AG09319 (cell line): ENCODE data around the gene CAMKK2.
"Not testable (repeated sequence)": the region's sequence is repeated elsewhere in the genome, so short reads cannot be mapped to it uniquely, and the experiment has no call there.

Experiments used
- DNase-seq: peaks from one replicate; pipeline ENCODE4 v3.0.0-alpha.2; 2010; ENCODE audit warnings: low read depth; ENCODE audit errors: extremely low read depth
- TF ChIP-seq, protein P1 (sequence below): IDR thresholded peaks from 2 replicates; pipeline ENCODE4 v1.5.1; 2011; ENCODE audit warnings: low read depth, mild to moderate bottlenecking, inconsistent platforms, low read length, moderate library complexity

CAMKK2 gene

DNA sequence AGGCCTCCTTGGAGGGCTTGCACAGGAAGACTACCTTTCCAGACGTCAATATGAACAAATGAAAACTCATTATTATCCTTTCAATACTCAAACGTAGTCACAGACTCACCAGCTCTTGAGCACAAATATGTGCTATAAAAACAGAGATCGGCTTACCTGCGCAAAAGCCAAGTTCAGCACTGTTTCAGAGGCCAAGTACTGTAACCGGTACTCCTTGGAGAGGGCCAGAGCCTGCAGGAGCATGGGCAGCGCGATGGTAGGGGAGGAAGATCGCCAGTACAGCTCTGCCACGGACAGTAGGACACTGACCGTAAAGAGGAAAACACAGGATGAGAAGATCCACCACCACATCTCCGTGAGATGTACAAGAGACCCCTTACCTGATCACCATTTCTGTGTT, 21.6 kb upstream of the CAMKK2 start:
- no peak for DNase-seq
- TF ChIP-seq, protein P1, sequence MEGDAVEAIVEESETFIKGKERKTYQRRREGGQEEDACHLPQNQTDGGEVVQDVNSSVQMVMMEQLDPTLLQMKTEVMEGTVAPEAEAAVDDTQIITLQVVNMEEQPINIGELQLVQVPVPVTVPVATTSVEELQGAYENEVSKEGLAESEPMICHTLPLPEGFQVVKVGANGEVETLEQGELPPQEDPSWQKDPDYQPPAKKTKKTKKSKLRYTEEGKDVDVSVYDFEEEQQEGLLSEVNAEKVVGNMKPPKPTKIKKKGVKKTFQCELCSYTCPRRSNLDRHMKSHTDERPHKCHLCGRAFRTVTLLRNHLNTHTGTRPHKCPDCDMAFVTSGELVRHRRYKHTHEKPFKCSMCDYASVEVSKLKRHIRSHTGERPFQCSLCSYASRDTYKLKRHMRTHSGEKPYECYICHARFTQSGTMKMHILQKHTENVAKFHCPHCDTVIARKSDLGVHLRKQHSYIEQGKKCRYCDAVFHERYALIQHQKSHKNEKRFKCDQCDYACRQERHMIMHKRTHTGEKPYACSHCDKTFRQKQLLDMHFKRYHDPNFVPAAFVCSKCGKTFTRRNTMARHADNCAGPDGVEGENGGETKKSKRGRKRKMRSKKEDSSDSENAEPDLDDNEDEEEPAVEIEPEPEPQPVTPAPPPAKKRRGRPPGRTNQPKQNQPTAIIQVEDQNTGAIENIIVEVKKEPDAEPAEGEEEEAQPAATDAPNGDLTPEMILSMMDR, result no peak

DNA sequence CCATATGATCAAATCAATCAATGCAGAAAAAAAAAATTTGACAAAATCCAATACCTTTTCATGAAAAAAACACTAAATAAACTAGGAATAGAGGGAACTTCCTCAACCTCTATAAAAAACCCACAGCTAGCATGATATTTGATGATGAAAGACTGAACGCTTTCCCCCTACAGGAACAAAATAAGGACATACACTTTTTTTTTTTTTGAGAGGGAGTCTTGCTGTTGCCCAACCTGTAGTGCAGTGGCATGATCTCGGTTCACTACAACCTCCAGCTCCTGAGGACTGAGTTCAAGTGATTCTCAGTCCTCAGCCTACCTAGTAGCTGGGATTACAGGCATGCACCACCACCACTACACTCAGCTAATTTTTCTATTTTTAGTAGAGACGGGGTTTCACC, 17.9 kb upstream of the CAMKK2 start:
- DNase-seq, result no peak
- TF ChIP-seq, protein P1, result no peak

DNA sequence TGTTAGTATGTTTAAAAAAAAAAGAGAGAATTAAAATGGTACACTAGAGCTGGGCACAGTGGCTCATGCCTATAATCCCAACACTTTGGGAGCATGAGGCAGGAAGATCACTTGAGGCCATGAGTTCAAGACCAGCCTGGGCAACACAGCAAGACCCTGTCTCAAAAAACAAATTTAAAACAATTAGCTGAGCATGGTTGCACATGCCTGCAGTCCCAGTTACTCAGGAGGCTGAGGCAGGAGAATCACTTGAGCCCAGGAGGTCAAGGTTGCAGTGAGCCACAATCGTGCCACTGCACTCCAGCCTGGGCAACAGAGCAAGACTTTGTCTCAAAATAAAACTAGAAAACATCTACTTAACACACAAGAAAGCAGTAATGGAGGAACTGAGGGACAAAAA, 13.7 kb upstream of the CAMKK2 start:
- DNase-seq, result not testable (repeated sequence)

DNA sequence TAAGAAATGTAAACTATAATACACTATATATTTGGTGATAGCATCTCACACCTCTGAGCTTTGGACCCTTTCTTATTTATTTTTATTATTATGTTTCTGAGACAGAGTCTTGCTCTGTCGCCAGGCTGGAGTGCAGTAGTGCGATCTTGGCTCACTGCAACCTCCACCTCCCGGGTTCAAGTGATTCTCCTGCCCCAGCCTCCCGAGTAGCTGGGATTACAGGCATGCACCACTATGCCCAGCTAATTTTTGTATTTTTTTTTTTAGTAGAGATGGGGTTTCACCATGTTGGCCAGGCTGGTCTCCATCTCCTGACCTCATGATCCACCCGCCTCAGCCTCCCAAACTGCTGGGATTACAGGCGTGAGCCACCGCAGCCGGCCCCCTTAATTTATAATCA, 10.9 kb upstream of the CAMKK2 start:
- DNase-seq, result not testable (repeated sequence)

DNA sequence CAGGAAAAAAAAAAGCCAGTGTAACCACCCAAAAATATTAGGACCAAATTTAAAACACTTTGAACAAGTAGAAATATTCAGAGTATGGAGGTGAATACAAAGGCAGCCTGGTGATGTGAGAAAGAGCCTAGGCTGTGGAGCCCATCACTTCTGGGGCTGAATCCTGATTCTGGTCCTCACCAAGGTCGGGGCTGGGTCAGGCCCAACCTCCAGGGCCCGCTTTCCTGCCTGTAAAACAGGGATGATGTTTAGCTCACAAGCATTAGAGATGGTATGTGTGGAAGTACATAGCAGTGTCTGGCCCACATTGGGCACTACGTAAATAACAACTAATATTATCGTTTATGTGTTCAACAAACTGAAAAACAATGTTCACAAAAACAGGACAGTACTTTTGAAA, 7.8 kb upstream of the CAMKK2 start:
- TF ChIP-seq, protein P1, result no peak
- no peak for DNase-seq

DNA sequence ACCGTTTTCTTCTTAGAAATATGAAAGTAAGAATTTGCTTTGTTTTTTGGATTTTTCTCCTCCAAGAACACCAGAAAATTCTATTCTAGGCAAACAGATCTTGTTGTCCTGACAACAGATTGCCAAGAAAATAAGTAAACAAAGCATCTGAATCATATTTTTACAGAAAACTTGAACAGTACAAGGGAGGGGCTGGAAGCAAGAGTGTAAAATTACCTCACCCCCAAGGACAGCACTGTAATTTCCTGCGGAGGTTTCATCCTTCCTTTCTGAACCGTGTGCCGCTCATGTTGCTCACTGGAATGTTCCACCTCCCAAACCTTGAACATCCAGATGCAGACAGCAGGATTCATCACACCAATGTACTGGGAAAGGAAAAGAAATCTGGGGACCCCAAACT, 5.4 kb upstream of the CAMKK2 start:
- TF ChIP-seq, protein P1, result no peak
- DNase-seq, result no peak

DNA sequence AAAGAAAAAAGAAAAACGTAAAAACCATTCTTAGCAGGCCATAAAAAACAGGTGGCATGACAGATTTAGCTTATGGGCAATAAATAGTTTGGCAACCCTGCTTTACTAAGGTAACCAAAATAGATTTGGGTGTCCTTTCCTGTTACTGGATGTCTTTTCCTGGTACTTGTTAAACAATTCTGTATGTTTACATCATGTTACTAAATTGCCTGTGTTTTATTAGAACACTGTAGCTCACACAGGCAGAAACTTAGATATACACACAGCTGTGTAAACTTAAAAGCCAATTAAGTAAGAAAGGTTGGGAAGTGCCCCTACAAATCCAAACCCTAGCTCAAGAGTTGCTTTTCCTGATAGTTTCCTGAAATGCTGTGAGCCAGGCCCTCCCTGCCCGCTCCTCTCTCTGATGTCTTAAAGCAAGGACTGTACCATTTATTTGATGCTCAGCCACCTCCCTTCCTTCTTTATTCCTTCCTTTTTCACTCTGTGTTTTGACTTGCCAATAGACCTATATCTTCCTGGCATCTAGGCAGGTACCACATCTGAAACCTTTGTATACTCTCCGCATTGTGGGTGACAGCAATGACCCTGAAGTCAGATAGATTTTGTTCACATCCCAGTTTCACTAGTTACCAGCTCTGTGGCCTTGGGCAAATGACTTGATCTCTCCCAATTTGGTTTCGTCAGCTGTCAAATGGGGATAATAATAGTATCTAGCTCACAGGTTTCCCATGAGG, 3.7 kb upstream of the CAMKK2 start:
- no peak for DNase-seq
- TF ChIP-seq, protein P1, result no peak

DNA sequence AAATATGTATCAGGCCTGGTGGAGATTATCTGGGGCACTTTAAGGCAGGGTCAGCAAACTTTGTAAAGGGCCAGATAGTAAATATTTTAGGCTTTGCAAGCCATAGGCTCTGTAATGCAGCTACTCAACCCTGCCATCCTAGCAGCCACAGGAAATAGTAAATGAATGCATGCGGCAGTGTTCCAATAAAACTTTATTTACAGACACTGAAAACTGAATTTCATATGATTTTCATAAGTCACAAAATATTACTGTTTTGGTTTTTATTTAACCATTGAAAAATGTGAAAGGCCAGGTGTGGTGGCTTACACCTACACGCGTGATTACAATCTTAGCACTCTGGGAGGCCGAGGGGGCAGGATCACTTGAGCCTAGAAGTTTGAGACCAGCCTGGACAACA, 3.2 kb upstream of the CAMKK2 start:
- no peak for DNase-seq
- TF ChIP-seq, protein P1, result no peak

DNA sequence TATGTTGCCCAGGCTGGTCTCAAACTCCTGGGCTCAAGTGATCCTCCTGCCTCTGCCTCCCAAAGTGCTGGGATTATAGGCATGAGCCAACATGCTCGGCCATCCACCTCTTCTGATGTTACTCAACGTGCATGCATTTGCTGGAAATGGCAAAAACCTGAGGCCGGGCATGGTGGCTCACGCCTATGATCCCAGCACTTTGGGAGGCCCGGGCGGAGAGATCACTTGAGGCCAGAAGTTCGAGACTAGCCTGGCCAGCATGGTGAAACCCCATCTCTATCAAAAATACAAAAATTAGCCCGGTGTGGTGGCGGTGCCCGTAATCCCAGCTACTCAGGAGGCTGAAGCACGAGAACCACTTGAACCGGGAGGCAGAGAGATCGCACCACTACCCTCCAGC, 1.9 kb upstream of the CAMKK2 start:
- not testable (repeated sequence) for DNase-seq
